Measurements from ENCODE around the gene AXDND1.
"Not testable (repeated sequence)": the region's sequence is repeated elsewhere in the genome, so short reads cannot be mapped to it uniquely, and the experiment has no call there.

The AXDND1 gene, protein sequence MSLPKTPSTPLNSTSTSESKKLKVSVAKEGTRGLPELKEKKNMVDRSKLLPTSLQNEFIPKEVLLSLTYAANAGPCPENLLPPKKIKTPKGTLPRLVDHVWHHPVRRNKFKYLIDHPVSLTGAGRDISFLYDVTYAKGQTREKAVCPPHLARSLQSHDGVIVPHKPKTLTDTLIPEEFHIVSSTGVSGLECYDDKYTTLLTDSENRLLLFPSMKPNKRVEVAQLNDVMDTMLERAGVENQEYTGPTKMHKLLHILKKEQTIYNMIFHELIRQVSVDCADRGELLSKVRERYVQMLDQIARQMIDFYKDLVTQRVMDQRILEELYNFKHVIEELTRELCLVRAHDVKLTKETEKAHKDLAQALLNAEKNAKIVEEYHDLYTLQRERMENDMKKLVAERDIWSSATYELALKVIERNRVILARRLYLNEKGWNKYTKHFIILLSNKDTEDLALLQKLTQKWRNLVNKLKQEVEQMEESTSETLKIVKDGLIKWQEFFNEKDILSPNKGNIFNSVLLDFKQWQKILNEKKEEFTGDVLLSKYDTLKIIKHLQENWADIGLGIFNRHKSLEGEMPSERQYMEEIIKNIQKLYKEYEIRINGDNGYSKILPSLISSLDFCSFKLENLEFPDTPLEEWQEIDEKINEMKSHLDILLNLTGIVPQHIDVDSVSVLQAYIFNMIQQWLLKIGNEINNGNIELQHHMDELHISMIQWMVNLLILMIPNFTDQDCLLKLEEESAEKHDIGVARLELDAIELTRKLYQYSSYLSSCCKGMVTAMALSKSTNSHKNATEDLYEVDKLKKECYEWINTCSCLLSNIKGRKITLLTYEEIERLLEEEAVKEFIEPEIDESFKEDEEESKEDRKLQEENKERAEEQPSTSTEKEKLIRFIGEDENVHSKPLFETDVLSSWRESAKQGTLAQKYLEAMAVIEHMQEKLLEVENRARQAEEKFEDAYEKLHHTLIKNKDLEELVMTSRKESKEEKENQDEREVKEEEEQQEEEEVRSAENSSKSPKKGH

DNA sequence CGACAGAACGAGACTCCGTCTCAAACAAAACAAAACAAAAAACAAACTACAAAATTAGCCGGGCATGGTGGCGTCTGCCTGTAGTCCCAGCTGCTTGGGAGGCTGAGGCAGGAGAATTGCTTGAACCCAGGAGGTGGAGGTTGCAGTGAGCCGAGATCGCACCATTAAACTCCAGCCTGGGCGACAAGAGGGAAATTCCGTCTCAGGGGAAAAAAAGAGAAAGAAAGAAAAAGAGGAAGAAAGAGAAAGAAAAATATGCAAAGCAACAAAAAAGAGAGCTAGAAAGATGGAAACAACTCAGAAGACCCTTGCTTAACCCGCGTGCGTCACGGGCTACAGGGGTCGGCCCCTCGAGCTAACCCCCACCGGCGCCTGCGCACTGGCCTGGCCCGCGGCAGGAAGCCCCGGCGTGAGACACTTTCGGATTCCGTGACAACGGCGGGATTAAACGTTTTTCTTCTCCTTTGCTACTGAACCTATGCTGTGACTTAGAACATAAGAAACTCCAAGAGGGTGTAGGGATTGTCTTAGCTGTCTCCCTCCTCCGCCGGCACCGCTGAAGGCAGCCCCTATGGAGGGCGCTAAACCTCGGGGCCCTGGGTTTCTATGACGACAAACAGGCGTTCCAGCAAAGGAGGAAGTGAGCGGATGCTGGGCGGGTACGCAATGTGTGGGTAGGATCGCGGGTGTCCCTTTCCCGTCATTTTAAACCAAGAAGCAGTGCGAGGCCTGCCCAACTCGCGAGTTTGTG lies at the start of gene AXDND1:
Gene AXDND1 (plus strand): TSS at position 630 of the 751 bp plus-strand sequence. CDS start 539 bp downstream, outside the sequence.
- DNase-seq, result peak; percentile 79

- no peak for DNase-seq
These were observed 47.3 kb upstream of the AXDND1 start for GRCh38 chr1:179318491-179318890.

DNA sequence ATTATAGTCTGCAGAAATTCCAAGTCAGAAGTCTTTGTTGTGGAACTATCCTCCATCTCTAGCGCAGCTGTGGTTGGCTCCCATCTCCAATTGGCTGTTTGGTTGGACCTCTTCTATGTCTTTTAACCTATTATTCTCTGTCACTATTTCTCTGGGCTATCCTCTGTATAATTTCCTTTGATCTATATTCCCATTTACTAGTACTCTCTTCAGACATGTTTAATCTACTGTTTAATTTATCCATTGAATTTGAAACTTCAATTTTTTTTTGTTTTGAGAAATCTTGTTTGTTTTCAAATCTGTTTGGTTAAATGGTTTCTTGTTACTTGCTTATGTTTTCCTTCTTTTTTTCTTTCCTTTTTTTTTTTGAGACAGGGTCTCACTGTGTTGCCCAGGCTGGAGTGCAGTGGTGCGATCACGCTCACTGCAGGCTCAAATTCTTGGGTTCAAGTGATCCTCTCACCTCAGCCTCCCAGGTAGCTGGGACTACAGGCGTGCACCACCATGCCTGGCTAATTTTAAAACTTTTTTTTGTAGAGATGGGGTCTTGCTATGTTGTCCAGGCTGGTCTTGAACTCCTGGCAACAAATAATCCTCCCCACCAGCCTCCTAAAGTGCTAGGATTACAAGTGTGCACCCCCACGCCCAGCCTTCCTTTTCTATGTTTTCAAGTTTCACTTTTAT lies 44.1 kb upstream of the AXDND1 start:
- DNase-seq, result no peak

DNA sequence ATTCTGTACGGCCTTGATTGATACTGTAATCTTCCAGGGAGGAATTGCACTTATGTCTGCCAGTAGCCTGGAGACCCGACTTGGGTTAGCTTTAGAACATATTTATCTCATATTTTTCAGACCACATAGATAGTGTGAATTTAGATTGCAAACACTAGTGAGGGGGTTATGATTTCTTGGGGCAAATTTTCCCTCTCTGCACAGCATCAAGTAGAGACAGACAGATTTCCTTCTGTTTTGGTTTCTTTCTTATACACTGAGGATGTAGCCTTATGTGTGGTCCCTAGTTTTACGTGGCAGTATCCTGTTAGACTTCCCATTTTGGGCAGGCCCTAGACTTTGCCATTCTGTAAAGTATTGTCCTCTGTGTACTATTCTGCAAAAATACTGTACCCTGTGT lies 43.2 kb upstream of the AXDND1 start:
- DNase-seq, result no peak

GRCh38 chr1:179323436-179323835 lies 42.3 kb upstream of the AXDND1 start:
- no peak for DNase-seq

- DNase-seq, result no peak
These were observed 39.9 kb upstream of the AXDND1 start for GRCh38 chr1:179325836-179326235.

GRCh38 chr1:179326746-179327145 lies 39.0 kb upstream of the AXDND1 start:
- DNase-seq, result no peak

- no peak for DNase-seq
These were observed 38.6 kb upstream of the AXDND1 start for GRCh38 chr1:179327196-179327595.

DNA sequence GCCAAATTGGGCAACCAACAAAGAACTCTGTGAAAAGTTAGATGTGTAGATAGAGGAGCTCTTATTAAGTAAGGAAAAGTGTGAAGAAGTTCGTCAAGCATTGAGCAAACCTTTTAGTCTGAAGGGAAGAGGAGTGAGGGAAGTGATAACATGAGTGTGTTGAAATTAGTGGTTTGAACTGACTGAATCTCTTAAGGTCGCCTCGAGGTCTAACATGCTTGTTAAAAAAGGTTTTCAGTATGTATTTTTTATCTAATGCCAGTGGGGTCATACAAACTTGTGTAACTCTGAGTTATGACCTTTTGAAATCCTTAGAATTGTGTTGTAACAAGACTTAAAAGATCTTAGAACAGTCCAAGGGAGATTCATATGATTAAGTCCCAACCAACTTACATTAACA lies 38.1 kb upstream of the AXDND1 start:
- DNase-seq, result no peak

GRCh38 chr1:179329862-179330261 lies 35.9 kb upstream of the AXDND1 start:
- no peak for DNase-seq

DNA sequence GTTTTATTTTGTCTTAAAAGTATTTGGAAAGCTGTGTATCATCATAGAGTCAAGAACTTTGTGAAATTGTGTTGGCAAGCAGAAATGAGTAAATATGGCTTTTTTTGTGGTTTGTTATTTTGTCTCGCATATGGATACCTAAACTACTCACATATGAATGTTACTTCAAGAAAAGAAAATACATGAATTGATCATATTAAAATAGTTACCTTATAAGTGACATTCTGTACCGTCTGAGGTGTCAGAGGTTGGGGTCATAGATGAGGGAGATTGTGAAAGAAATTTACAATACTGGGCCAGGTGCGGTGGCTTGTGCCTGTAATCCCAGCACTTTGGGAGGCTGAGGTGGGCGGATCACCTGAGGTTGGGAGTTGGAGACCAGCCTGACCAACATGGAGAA lies 31.3 kb upstream of the AXDND1 start:
- no peak for DNase-seq

DNA sequence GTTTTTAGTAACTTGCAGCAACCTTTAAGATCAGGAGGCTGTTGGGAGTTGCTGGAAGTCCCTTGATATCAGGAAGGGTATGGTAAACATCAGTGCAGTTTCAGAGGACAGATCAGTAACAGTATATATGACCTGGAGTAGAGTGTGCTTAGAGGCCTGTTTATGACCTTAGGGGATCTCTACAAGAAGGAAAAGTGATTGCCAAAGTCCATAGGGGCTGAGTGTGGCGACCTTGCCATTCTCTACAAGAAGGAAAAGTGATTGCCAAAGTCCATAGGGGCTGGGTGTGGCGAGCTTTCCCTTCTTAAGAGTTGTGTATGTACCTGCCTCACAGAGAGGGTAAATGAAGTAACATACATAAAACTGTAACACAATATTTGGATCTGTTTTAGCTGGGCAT lies 28.5 kb upstream of the AXDND1 start:
- no peak for DNase-seq

- DNase-seq, result no peak
These were observed 27.7 kb upstream of the AXDND1 start for GRCh38 chr1:179337942-179338560.

DNA sequence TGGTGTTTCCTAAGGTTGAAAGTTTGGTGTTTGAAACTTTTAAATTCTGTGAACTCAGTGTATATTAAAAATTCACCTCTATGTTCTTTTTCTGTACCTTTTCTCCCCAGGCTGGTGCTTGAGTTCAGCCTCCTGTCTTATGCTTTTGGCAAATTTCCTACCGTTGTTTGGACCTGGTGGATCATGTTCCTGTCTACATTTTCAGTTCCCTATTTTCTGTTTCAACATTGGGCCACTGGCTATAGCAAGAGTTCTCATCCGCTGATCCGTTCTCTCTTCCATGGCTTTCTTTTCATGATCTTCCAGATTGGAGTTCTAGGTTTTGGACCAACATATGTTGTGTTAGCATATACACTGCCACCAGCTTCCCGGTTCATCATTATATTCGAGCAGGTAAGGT lies 24.9 kb upstream of the AXDND1 start:
- DNase-seq, result peak; percentile 9

GRCh38 chr1:179341943-179342547 lies 23.7 kb upstream of the AXDND1 start:
- no peak for DNase-seq

GRCh38 chr1:179342740-179343404 lies 22.9 kb upstream of the AXDND1 start:
- no peak for DNase-seq

DNA sequence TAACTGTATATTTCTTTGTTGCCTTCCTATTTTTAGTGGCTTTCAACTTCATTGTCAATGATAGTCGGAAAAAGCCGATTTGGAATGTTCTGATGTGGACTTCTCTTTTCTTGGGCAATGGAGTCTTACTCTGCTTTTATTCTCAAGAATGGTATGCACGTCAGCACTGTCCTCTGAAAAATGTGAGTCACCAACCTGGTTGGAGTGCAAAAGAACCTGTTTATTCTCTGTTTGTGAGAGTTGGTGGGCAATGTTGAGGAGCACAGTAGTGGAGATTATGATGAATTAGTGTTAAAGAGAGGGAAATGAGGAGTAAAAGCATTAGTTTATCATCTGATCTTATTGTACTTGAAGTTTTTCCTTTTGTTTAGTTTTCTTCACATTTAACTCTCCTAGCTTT lies 14.5 kb upstream of the AXDND1 start:
- no peak for DNase-seq

DNA sequence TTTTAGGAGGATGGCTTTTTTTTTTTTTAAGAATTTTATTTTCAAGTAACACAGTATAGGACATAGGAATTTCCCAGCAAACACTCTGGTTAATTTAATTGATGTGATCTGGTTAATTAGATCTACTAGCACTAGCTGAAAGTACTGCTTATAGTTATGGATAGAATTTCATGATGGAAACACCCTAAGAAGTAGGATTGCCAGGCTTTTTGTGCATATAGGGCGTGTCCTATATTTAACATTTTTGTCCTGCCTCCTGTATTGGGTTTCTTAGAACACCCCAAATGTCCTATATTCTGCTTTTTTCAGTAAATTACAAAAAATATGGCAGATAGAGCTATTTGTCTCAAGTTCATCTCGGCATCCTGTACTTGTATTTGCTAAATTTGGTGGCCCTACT lies 13.5 kb upstream of the AXDND1 start:
- no peak for DNase-seq

DNA sequence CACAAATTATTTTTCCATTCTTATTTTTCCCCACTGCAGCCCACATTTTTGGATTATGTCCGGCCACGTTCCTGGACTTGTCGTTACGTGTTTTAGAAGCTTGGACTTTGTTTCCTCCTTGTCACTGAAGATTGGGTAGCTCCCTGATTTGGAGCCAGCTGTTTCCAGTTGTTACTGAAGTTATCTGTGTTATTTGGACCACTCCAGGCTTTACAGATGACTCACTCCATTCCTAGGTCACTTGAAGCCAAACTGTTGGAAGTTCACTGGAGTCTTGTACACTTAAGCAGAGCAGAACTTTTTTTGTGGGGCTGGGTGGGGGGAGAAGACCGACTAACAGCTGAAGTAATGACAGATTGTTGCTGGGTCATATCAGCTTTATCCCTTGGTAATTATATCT lies 12.2 kb upstream of the AXDND1 start:
- DNase-seq, result no peak

DNA sequence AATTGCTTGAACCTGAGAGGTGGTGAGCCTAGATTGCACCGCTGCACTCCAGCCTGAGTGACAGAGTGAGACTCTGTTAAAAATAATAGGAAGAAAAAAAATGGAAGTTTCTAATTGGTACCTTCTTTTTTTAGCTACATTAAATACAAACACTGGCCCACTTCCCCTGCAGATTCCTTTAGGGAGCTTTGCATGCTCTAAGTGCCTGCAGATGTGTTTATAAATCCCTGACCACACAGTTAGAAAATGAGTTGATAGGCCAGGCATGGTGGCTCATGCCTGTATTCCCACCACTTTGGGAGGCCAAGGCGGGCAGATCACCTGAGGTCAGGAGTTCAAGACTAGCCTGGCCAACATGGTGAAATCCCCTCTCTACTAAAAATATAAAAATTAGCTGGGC lies 4.1 kb upstream of the AXDND1 start:
- not testable (repeated sequence) for DNase-seq

All from midbrain (tissue), 1 donor.